ENCODE results near the gene ANKS3.

GRCh38 chr16:4767872-4768548 lies 33.9 kb upstream of the ANKS3 start:
- TF ChIP-seq CTCF (IDR thresholded peaks at IDR 0.05) (peak in 1 of 3 donors; percentile 6), POLR2A (IDR thresholded peaks at IDR 0.05) (no peak)
